T-helper 2 cell (primary cell): ENCODE results near the gene EPSTI1.
"Not testable (repeated sequence)": the region's sequence is repeated elsewhere in the genome, so short reads cannot be mapped to it uniquely, and the experiment has no call there.

Experiments used
- DNase-seq, 5 experiments: peaks; one replicate each; pipeline versions ENCODE4 v3.0.0 to v3.0.0-alpha.2; 2012 to 2022

The EPSTI1 gene

DNA sequence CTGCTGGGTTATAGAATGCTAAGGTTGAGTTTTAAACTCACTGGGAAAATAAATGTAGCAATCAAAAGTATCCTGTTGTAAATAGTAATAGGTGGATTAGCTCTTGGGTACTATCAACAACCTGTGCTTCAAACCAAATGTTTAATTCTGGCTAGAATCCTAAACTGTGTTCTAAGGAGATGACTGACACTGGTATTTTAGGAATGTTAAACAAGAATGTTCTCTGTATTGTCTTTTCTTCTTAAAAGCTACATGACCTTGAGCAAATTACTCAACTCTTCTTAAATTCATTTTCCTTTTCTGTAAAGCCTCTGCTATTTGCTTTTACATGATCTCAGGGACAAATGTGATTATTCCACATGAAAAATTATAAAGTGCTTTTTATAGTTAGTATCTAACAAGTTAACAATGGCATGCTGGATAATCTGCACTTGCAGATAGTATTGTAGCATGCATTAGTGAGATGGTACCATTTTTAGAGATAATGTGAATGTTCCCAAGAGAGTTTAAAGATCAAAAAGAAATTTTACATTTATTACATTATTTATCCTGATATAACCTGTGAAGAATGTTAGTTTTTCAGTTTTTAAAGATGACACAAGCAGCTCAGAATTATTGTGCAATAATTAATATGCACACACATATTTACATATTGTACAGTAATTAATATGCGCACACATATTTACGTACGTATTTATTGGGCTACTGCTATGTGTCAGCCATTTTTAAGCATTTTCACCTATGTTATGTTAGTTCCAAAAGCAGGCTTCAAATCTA is 13.6 kb upstream of the EPSTI1 start:
- DNase-seq: no peak

DNA sequence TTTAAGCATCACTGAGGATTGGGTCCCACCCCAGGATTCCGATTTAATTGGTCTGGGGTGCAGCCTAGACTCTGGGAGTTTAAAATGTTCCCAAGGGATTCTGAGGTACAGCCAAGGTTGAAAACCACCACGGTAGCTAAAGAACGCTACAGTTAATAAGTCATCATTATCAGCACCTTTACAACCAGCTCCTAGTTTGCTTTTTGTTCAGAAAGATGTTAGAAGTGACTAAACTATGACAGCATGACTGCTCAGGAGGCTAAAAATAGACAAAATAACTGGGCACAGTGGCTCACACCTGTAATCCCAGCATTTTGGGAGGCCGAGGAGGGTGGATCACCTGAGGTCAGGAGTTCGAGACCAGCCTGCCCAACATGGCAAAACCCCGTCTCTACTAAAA is 11.7 kb upstream of the EPSTI1 start:
- no peak for DNase-seq

DNA sequence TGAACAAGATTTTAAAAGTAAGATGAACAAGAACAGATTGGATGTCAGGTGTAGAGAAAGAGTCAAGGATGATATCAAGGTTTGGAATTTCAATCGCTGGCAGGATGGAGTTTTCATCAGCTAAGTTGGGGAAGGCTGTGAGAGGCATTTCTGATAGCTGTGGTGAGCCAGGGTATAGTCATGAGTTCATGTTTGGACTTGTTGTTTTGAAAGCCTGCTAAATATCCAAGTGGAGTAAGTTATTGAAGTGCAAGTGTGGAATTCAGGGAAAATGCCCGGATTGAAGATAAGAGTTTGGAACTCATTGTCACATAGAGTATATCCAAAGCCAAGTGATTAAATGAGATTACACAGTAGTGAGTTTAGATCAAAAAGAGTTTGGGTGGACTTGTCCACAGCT is 11.0 kb upstream of the EPSTI1 start:
- DNase-seq: no peak

DNA sequence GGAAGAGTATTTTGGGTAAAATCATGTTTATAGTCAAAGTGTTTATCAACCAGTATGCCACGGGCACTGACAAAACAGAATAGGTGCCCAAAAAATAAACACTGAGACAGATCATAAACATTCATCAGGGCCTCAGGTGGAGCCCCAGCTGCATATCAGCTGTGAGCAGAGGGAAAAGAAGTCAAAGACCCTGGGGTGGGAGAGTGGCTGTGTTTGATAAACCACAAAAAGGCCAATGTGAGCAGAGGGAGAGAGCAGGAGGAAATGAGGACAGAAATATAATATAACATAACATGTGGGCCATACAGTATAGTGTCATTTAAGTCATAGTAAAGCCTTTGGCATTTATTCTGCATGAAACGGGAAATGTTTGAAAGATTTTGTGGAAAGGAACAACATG is 10.0 kb upstream of the EPSTI1 start:
- no peak for DNase-seq

DNA sequence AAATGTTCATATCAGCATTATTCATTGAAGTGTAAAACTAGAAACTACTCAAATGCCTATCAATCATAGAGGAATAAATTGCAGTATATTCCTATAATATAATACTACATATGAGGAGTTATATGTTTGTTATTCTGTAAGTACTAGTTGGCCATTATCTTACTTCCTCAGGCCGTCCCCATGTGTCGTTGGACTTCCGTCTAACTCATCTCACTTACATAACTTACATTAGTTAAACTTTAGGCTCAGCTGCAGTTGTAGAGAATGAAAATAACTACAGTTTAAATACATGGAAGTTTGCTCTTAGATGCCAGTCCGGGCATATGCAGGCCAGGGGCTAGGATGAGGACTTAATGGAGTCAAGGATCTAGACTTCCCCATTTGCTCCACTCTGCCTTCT is 8.6 kb upstream of the EPSTI1 start:
- no peak for DNase-seq

DNA sequence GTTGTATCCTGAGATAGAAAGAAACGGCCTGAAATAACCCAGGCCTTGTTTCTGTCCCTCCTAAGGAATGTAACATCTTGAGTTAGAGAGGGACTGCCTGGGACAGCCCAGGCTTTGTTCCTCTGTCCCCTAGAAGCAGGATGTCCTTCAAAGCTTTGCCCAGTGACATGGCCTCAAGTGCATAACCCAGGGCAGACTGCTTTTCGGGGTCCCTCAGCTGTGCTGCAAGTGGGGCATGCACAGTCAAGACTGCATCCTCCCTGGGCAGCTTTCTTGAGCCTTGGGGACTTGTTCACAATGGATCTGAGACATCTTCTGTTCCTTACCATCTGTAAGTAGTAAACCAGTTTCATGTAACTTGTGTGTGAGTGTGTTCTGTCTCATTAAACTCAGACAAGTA is 7.5 kb upstream of the EPSTI1 start:
- no peak for DNase-seq

DNA sequence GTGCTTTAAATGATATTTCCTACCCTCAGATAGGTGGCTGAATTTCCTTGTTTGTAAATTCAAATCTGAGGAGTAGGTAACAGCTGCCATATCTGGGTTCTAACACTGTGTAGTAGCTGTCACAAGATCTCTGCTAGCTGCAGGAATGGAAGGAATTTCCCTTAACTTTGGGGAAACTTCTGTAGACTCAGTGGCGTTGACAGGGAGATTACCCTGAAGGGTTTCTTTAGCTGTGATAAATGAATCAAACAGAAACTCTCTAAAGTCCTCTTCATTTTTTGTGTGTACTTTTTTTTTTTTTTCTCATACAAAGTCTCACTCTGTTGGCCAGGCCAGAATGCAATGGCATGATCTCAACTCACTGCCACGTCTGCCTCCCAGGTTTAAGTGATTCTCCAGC is 5.3 kb upstream of the EPSTI1 start:
- DNase-seq: no peak

DNA sequence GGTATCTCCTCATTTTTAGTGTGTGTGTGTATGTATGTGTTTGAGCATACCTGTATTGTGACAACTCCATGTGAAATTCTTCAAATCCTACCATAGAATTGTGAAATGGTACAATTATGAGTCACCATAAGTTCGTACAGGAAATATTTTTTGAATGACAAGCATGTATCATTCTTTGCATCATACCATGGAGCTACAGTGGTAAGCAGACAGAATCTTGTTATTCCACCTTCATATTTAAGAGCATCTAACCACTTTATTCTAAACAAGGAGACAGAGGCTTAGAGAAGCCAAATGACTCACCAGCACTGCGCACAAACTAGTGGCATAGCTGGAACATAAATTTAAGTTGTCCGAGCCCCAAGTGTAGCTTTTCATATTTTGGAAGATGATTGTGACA is 4.5 kb upstream of the EPSTI1 start:
- DNase-seq: peak in 1 of 5 experiments; percentile 58

DNA sequence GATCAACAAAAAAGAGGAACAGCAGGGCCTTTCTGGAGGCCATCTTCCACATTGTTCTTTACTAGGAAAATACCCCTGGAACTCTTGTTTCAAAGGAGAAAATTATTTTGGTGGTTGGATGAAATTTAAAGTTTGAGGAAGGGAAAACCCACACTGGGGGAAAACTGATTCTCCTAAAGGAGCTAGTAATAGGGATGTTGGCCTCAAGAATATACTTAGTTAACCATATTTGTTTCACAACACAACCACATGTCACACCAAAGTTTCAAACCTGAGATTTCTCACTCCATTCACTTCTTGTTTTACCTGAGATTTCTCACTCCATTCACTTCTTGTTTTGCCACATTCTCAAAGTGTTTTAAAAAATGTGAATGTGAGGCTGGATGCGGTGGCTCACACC is 2.8 kb upstream of the EPSTI1 start:
- DNase-seq: no peak

DNA sequence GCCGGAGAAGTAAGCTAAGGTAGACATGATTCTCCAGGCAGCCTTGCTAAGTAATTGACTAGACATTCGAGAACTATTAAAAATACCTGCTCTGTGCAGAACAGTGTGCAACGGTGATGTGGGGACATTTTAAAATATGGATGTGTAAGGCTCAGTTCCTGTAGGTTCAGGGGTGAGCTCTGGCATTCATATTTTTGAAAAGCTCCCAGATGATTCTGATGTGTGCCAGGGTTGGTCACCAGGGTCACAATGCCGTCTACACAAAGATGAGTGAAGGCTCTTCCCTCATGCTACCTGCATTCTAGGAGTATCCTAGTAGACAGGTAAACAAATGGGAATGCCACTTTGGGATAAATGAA is 702 bp upstream of the EPSTI1 start:
- no peak for DNase-seq

DNA sequence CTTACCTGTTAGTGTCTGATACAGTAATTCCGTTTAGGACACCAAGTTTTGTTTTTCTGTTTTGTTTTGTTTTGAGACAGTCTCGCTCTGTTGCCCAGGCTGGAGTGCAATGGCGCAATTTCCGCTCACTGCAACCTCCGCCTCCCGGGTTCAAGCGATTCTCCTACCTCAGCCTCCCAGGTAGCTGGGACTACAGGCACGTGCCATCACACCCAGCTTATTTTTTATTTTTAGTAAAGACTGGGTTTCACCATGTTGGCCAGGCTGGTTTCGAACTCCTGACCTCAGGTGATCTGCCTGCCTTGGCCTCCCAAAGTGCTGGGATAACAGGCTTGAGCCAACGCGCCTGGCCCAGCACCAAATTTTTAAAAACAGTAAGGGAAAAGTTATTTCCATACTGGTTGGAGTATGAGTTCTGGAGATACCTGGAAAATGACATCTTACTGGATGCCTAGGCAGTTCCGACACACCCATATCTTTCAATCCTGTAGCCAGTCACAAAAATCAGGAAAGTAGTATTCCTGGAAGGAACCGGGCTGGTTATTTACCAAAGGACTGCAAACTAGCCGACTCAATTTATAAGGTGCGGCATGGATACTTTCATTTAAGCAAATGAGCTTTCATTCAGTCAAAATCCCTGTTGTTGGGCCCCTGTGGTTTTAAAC is 676 bp downstream of the EPSTI1 start:
- not testable (repeated sequence) for DNase-seq

DNA sequence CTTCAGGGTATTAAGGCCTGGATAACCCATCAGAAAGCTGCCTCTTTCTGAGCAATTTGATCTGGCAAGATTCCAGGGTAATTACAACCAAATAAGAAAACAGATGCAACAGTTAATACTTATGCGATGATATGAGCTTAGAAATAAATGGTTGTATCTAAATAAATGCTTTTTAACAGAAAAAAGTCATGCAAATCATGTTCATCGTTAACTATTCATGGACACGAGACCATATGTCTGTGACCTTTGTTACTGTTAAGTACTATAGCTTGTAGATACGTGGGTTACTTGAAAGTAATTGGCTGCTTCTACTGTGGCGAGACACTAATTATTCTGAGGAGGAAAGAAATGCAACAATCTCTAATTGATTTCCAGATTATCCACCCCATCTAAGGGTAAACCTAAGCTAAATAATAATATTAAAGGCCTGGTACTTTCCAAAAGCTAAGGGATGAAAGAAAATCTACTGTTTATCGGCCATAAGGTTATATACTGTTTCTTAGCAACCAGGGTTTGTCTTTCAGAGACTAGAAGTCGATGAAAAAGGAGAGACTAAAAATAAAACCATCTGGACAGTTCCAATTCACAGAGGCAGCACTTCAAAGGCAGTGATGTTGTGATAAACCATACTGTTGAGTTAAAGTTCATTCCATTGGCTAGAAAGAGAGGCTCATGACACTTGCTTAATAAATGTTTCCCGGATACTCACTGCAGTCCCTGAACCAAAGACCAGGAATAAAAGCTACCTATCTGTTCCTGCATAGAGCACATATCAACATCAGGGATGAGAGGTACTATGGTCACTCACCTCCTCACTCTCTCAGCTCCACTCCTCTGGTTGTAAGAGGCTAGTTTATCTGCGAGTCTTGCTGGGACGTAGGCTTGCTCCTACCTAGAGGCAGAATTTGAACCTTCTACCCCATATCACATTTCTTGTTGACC is 1.5 kb downstream of the EPSTI1 start:
- DNase-seq: peak in 1 of 5 experiments; percentile 26

DNA sequence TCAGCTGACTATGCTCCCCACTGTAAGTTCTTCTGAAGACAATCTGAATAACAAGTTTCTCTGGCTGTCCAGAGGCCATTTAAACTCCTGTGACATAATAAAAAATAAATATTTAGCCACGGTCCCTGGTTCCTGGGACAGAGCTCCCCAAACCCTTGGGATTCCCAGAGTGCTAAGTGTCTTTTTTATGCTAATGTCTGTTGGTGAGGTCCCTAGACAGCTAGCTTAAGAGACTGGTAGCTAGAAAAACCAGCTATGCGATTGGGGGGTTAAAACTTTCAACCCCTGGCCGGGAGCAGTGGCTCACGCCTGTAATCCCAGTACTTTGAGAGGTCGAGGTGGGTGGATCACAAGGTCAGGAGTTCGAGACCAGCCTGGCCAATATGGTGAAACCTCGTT is 5.9 kb downstream of the EPSTI1 start:
- DNase-seq: no peak

DNA sequence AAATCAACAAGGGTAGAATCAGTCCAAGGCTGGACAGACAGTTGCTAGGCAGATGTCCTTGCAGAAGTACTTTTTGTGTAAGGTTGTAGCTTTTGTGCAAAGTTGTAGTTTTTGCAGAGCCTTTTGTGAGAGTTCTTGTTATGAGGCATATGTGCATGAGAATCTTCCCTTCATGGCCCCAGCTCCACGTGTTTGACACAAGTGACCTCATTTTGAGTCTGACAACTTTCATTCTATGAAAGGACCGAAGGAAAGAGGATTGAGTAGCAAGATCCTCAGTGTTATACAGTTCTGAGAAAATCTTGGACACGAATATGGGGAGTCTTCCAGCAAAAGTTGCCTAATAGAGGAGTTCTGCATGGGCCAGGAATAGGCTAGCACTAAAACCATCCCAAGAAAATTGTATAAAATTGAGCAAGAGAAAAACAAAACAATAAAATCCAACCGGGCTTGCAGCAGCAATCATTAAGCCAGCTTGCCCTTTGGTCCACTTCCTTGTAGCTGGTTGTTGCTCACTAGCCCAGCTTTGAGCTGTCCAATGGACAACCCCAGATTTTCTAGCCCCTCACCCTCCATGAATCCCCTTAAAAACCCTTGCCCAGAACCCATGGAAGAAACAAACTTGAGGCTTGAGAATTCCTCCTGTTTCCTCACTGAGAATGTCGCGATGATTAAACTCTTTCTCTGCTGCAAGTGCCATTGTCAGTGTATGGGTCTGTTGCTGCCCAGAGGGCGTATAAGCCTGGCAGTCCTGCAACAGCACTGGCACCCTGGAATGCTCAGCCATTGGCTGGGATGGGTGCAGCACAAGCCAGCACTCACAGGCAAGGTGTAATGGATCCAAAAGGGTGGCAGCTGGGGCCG is 6.5 kb downstream of the EPSTI1 start:
- DNase-seq: peak in 1 of 5 experiments; percentile 4

DNA sequence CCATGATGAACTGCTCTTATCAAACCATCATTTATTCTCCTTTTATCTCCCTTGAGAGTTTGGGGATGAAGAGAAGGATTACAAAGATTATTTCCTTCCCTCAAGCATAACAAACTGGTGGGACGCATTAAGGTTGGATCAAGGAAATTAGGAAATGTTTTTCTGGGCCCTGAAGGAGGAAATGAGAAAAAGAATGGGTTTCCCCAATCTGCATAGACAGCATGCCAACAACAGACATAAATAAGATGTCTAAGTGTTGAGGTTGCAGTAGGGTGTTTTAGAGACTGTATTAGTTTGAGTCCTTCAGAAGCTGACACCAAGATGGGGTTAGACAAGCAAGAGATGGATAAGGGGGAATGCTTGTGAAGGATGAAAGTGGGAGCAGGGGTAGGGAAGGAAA is 7.3 kb downstream of the EPSTI1 start:
- no peak for DNase-seq

DNA sequence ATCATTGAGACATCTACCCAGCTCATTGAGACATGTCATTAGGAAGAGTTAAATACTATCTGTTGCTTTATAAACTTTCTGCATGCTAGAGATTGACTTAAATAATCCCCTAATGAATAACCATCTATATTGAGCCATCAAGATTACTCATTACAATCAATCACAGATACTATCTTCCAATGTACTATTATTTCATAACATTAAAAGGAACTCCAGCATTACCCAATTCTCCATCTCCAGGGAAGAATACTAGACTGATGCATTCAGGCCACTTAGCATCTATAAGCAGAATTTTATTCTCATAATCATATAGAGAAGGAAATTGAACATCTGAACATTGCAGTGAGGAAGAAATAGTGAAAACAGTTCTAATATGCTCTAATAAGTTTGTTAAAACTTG is 8.0 kb downstream of the EPSTI1 start:
- DNase-seq: no peak

DNA sequence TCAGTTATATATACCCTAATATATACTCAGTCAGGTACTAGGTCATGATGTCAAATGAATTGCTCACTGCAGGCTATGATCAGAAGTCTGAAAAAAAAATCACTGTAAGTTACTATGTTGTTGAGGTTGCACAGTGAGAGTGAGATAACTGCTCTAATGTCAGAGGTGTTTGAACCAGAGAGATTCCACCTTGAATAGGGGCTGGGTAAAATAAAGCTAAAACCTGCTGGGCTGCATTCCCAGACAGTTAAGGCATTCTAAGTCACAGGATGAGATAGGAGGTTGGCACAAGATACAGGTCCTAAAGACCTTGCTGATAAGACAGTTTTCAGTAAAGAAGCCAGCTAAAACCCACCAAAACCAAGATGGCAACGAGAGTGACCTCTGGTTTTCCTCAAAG is 10.2 kb downstream of the EPSTI1 start:
- DNase-seq: no peak

DNA sequence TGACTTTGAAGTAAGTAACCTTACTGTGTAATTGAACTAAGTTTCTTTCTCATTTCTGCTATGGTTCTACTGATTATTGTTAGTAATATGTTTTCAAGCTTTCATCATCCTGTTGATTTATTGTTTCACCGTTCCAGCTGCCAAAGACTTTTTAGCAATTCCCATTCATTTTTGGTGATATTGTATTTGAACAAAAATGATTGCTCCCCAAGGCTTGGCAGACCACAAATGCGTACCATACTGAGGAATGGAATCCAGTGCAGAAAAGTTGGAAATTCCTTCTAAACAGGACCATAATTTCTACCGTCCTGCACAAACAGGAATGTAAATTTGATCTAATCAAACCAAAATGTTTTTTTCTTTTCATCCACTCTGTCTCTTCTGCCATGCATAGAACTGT is 10.7 kb downstream of the EPSTI1 start:
- DNase-seq: no peak

DNA sequence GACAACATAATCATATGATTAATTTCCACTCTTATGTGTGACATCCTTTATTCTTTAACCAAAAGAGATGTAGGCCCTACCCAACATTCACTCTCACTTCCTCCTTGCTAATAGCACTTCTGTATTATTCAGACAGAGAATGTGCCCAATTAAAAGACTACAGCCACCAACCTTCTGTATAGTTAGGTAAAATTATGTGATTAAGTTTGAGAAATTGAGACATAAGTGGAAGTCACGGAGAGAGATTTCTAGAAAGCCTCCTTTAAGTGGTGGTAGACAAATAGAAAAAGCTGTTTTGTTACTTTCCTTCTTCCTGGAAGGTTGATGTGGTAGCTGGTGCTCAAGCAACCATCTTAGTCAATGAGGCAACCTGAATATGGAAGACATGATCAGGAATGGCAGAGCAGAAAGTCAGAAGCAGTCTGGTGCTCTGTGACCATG is 14.8 kb downstream of the EPSTI1 start:
- no peak for DNase-seq

DNA sequence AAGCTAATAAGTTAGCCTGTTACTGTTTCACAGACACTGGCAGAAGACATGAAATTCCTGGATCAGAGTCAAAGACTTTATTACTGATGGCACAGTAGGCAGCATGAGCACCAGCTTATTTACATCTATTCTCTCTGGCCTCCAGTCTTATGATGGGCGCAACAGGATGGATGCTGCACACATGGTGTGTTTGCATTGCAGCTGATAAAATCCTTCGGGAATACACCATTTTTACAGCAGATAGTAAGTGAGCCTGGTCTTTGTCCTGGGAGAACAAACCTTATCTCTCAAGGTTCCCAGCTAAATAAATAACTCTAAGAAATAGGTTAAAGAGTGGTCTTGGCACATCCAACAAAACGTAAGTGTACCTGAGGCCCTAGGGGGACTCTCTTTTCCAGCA is 16.0 kb downstream of the EPSTI1 start:
- no peak for DNase-seq

DNA sequence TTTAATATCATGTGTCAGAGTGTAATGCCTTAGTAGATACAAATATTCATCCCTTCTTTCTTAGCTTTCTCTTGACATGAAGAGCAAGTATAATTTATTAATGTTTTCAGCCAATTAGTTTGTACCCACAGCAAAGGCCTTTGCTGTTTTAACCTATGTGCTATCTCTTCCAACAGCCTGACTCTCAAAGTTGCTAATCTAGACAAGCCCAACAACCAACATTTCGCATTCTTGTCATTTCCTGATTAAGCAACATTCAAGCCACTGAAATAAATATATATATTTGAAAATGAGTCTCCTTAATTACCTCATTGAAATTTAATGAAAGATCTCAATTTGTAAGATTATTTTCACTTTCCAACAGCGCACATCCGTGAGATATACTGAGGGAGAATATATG is 18.5 kb downstream of the EPSTI1 start:
- no peak for DNase-seq

DNA sequence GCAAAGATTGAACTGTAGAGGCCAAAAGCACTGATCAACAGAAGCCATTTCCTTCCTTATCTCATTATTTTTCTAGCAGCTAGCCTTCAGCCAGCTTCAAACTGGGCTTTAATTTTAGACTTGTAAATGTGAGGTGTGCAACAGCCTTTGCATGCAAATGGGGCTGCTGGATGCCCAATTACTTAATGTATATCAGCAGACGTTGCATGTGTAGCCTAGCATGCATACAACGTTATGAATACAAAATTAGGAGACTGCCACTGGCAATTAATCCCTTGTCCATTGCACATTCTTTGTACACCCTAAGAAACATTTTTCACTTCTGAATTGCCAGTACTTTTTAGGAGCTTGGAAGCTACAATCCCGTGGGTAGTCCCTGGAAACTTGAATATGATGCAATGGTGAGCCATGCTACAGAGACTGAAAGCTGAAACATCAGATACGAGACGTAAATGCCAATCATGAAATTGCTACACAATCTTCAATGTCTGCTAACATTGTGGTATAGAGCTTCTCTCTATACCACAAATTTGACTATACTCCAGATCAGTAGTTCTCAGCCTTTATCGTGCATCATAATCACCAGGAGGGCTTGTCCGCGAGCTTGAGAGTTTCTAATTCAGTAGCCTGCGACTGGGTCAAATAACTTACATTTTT is 20.2 kb downstream of the EPSTI1 start:
- DNase-seq: no peak
